H9 (cell line): ENCODE results near the gene VPS9D1. TPM values are rescaled to one million over a fixed set of nuclear protein-coding genes. Genes with fewer than 3 reads are reported as not detected.
A peak's percentile ranks its signal among the peaks of the same experiment; 100 is the strongest.

Source experiments
- DNase-seq: peaks from one replicate; pipeline ENCODE4 v3.0.0-alpha.2; 2017
- H2AFZ ChIP-seq: one replicate; pipeline ENCODE4 v1.6.1; 2013; ENCODE audit warnings: mild to moderate bottlenecking, low read length, control low read depth, moderate library complexity
- H2AK5ac ChIP-seq: 2 replicates; pipeline ENCODE4 v1.6.1; 2013; ENCODE audit warnings: low read length, control low read depth, mixed read lengths; ENCODE audit not compliant: insufficient read length
- H2BK120ac ChIP-seq: one replicate; pipeline ENCODE4 v1.6.1; 2013; ENCODE audit warnings: low read depth, mild to moderate bottlenecking, low read length, control low read depth, inconsistent platforms; ENCODE audit not compliant: poor library complexity, severe bottlenecking
- H2BK12ac ChIP-seq: 2 replicates; pipeline ENCODE4 v1.6.1; 2013; ENCODE audit warnings: low read length, control low read depth, mixed read lengths, low read depth; ENCODE audit not compliant: insufficient read length
- H2BK15ac ChIP-seq: 2 replicates; pipeline ENCODE4 v1.6.1; 2013; ENCODE audit warnings: low read depth, low read length, control low read depth
- H2BK20ac ChIP-seq: one replicate; pipeline ENCODE4 v1.6.1; 2013; ENCODE audit warnings: low read depth, mild to moderate bottlenecking, low read length, control low read depth, inconsistent platforms; ENCODE audit not compliant: poor library complexity, severe bottlenecking
- H2BK5ac ChIP-seq: 2 replicates; pipeline ENCODE4 v1.6.1; 2013; ENCODE audit warnings: low read length, control low read depth, mixed read lengths; ENCODE audit not compliant: insufficient read length
- H3K14ac ChIP-seq: 2 replicates; pipeline ENCODE4 v1.6.1; 2013; ENCODE audit warnings: low read length, control low read depth; ENCODE audit not compliant: insufficient read depth
- H3K18ac ChIP-seq: 2 replicates; pipeline ENCODE4 v1.6.1; 2013; ENCODE audit warnings: low read depth, mild to moderate bottlenecking, mixed read lengths, low read length, control low read depth; ENCODE audit not compliant: insufficient read length
- H3K23ac ChIP-seq: 2 replicates; pipeline ENCODE4 v1.6.1; 2013; ENCODE audit warnings: low read length, control low read depth, mixed read lengths, low read depth; ENCODE audit not compliant: insufficient read length
- H3K23me2 ChIP-seq: 2 replicates; pipeline ENCODE4 v1.6.1; 2013; ENCODE audit warnings: low read depth, mild to moderate bottlenecking, mixed read lengths, low read length, control low read depth; ENCODE audit not compliant: insufficient read length, poor library complexity, severe bottlenecking
- H3K27ac ChIP-seq: 2 replicates; pipeline ENCODE4 v1.5.1; 2013; ENCODE audit warnings: low read length, control low read depth, mixed read lengths, low read depth; ENCODE audit not compliant: insufficient read length
- H3K27me3 ChIP-seq: 2 replicates; pipeline ENCODE4 v1.6.1; 2013; ENCODE audit warnings: low read length, control low read depth, inconsistent platforms; ENCODE audit not compliant: insufficient read depth
- H3K4ac ChIP-seq: 2 replicates; pipeline ENCODE4 v1.6.1; 2013; ENCODE audit warnings: low read depth, mild to moderate bottlenecking, control low read depth, inconsistent platforms, low read length, moderate library complexity
- H3K4me1 ChIP-seq: 2 replicates; pipeline ENCODE4 v1.6.1; 2013; ENCODE audit warnings: low read length, control low read depth, inconsistent platforms; ENCODE audit not compliant: insufficient read depth
- H3K4me2 ChIP-seq: 2 replicates; pipeline ENCODE4 v1.6.1; 2013; ENCODE audit warnings: low read length, control low read depth, mixed read lengths; ENCODE audit not compliant: insufficient read length, insufficient read depth
- H3K56ac ChIP-seq: 2 replicates; pipeline ENCODE4 v1.6.1; 2013; ENCODE audit warnings: low read depth, mild to moderate bottlenecking, mixed read lengths, low read length, control low read depth; ENCODE audit not compliant: insufficient read length
- H3K79me1 ChIP-seq: 2 replicates; pipeline ENCODE4 v1.6.1; 2013; ENCODE audit warnings: low read depth, mild to moderate bottlenecking, moderate library complexity, low read length, control low read depth, inconsistent platforms; ENCODE audit not compliant: insufficient read depth, poor library complexity, severe bottlenecking
- H3K79me2 ChIP-seq: 2 replicates; pipeline ENCODE4 v1.6.1; 2013; ENCODE audit warnings: low read length, control low read depth, inconsistent platforms; ENCODE audit not compliant: insufficient read depth
- H3K9ac ChIP-seq: 2 replicates; pipeline ENCODE4 v1.6.1; 2013; ENCODE audit warnings: low read length, control low read depth, mixed read lengths; ENCODE audit not compliant: insufficient read length; ENCODE audit errors: extremely low read depth
- H3K9me3 ChIP-seq: one replicate; pipeline ENCODE4 v1.6.1; 2013; ENCODE audit warnings: low read depth, low read length, inconsistent platforms; ENCODE audit not compliant: control insufficient read depth
- H3T11ph ChIP-seq: one replicate; pipeline ENCODE4 v1.6.1; 2013; ENCODE audit warnings: mild to moderate bottlenecking, low read length, control low read depth, inconsistent platforms
- H4K20me1 ChIP-seq: one replicate; pipeline ENCODE4 v1.6.1; 2013; ENCODE audit not compliant: control insufficient read depth, insufficient read length, insufficient read depth
- H4K5ac ChIP-seq: 2 replicates; pipeline ENCODE4 v1.6.1; 2013; ENCODE audit warnings: low read depth, mild to moderate bottlenecking, mixed read lengths, low read length, control low read depth; ENCODE audit not compliant: insufficient read length
- H4K8ac ChIP-seq: replicated peaks from 2 replicates; pipeline ENCODE4 v1.6.1; 2013; ENCODE audit warnings: low read length, control low read depth, mixed read lengths, low read depth; ENCODE audit not compliant: insufficient read length
- H4K91ac ChIP-seq: 2 replicates; pipeline ENCODE4 v1.6.1; 2013; ENCODE audit warnings: low read depth, mild to moderate bottlenecking, moderate library complexity, mixed read lengths, low read length, control low read depth; ENCODE audit not compliant: insufficient read length
- H3K27ac Mint-ChIP-seq, 3 experiments: 2 replicates in 2 of 3; 3 replicates in 1 of 3; pipeline ENCODE4 v1.8.0; 2020 to 2021; ENCODE audit warnings: mixed read lengths in 3 of 3, mild to moderate bottlenecking in 1 of 3, moderate library complexity in 1 of 3
- H3K27me3 Mint-ChIP-seq: 2 replicates; pipeline ENCODE4 v1.8.0; 2021; ENCODE audit warnings: low read depth, mild to moderate bottlenecking, moderate library complexity, mixed read lengths
- H3K36me3 Mint-ChIP-seq, 3 experiments: 2 replicates in 2 of 3; 3 replicates in 1 of 3; pipeline ENCODE4 v1.8.0; 2020 to 2021; ENCODE audit warnings: low read depth in 3 of 3, mixed read lengths in 3 of 3; ENCODE audit not compliant: insufficient read depth in 1 of 3
- H3K4me1 Mint-ChIP-seq, 2 experiments: 2 replicates each; pipeline ENCODE4 v1.8.0; 2020; ENCODE audit warnings: mixed read lengths in 2 of 2
- H3K4me3 Mint-ChIP-seq, 2 experiments: 2 replicates in 1 of 2; 3 replicates in 1 of 2; pipeline ENCODE4 v1.8.0; 2020 to 2021; ENCODE audit warnings: mild to moderate bottlenecking in 2 of 2, mixed read lengths in 2 of 2, moderate library complexity in 1 of 2
- H3K9me3 Mint-ChIP-seq, 2 experiments: 2 replicates in 1 of 2; 3 replicates in 1 of 2; pipeline ENCODE4 v1.8.0; 2020; ENCODE audit warnings: mild to moderate bottlenecking in 2 of 2, mixed read lengths in 2 of 2, moderate library complexity in 1 of 2
- whole genome bisulfite sequencing: extraction: QIAGEN DNeasy Blood & Tissue Kit; methylation state at CpG from one replicate; pipeline ENCODE4 v1.1.7; 2013; ENCODE audit warnings: missing lambda C conversion rate, low lambda C conversion rate, mixed read lengths; ENCODE audit not compliant: insufficient read length; ENCODE audit errors: extremely low coverage; 5-methylcytosine and 5-hydroxymethylcytosine counted together
- total RNA-seq: library from RNA; stranded (reverse); gene quantifications from 2 replicates; pipeline ENCODE4 v1.2.1, GENCODE V29; 2021
- TF ChIP-seq, protein P1 (sequence below): fragments of 200-600 bp; sonication (generic); conservative IDR thresholded peaks from 3 replicates; pipeline ENCODE4 v1.8.0; 2021; ENCODE audit warnings: antibody characterized with exemption, mild to moderate bottlenecking

Gene VPS9D1
- total RNA-seq, 1 experiment from 2014 or later, result 6.0 TPM

GRCh38 chr16:89720551-89720812 is 216 bp downstream of the VPS9D1 start:
- peak; percentile 67 for DNase-seq
- no peak overlapping the region for H2AK5ac ChIP-seq
- no peak overlapping the region; the same call in 1 of the 2 replicates for H2BK15ac ChIP-seq
- H3K23me2 ChIP-seq, result peaks cover 18% of the 10 kb centered on the region
- no peaks in the 10 kb centered on the region for H3K79me1 ChIP-seq
- H2BK5ac ChIP-seq, result no peak overlapping the region
- Mint-ChIP-seq H3K27me3 (peaks cover 55% of the 10 kb centered on the region), H3K4me3 (peak overlapping the region; percentile 76 to 87), H3K36me3 (peaks cover 27 to 46% (median 35%) of the 10 kb centered on the region in 3 experiments), H3K27ac (peak overlapping the region in 1 of 3 experiments; percentile 87; a peak in 3 of 7 replicates), H3K4me1 (peaks cover 14 to 15% of the 10 kb centered on the region in 2 experiments), H3K9me3 (no peaks in the 10 kb centered on the region)
- no peak overlapping the region for H3K4ac ChIP-seq
- no peak overlapping the region for H2AFZ ChIP-seq
- H3K9ac ChIP-seq, result no peak overlapping the region
- H3K9me3 ChIP-seq, result no peaks in the 10 kb centered on the region
- no peak overlapping the region for H3K23ac ChIP-seq
- no peak overlapping the region for H2BK12ac ChIP-seq
- no CpG with 5 or more reads among the region's 29 CpGs for WGBS
- H4K91ac ChIP-seq, result no peak overlapping the region
- no peak overlapping the region for H3K56ac ChIP-seq
- H2BK20ac ChIP-seq, result no peak overlapping the region
- no peak overlapping the region for H3K14ac ChIP-seq
- H3T11ph ChIP-seq, result no peak overlapping the region
- H3K79me2 ChIP-seq, result no peaks in the 10 kb centered on the region
- peaks cover 9% of the 10 kb centered on the region; the same call in 1 of the 2 replicates for H3K27me3 ChIP-seq
- H3K18ac ChIP-seq, result no peak overlapping the region
- H3K4me2 ChIP-seq, result peak overlapping the region; percentile 64
- H4K8ac ChIP-seq, result no peak overlapping the region
- H3K27ac ChIP-seq, result no peak overlapping the region
- TF ChIP-seq, protein P1, sequence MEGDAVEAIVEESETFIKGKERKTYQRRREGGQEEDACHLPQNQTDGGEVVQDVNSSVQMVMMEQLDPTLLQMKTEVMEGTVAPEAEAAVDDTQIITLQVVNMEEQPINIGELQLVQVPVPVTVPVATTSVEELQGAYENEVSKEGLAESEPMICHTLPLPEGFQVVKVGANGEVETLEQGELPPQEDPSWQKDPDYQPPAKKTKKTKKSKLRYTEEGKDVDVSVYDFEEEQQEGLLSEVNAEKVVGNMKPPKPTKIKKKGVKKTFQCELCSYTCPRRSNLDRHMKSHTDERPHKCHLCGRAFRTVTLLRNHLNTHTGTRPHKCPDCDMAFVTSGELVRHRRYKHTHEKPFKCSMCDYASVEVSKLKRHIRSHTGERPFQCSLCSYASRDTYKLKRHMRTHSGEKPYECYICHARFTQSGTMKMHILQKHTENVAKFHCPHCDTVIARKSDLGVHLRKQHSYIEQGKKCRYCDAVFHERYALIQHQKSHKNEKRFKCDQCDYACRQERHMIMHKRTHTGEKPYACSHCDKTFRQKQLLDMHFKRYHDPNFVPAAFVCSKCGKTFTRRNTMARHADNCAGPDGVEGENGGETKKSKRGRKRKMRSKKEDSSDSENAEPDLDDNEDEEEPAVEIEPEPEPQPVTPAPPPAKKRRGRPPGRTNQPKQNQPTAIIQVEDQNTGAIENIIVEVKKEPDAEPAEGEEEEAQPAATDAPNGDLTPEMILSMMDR, result no peak
- no peak overlapping the region for H4K5ac ChIP-seq
- H2BK120ac ChIP-seq, result no peak overlapping the region
- no peaks in the 10 kb centered on the region for H3K4me1 ChIP-seq
- H4K20me1 ChIP-seq, result no peaks in the 10 kb centered on the region
